Tibial nerve (tissue), 4 donors: ENCODE measurements around the gene CKMT2. TPM values are rescaled to one million over a fixed set of nuclear protein-coding genes. Genes with fewer than 3 reads are reported as not detected.

Source experiments
- DNase-seq, 2 donors: peaks; one replicate each; pipeline ENCODE4 v3.0.0-alpha.2; 2019; ENCODE audit warnings: low spot score in 2 of 2
- H3K27ac ChIP-seq, 4 donors: fragments of 200-600 bp; sonication (generic) in 3 of 4; one replicate each; pipeline ENCODE4 v1.5.1; 2017 to 2019; ENCODE audit warnings: mild to moderate bottlenecking in 1 of 4
- H3K27me3 ChIP-seq, 2 donors: fragments of 200-600 bp; sonication (generic) in 1 of 2; one replicate each; pipeline versions ENCODE4 v1.5.1 to v1.6.0; 2017 to 2019
- H3K36me3 ChIP-seq, 3 donors: fragments of 200-600 bp; sonication (generic); one replicate each; pipeline ENCODE4 v1.5.1; 2018 to 2019
- H3K4me1 ChIP-seq, 4 donors: fragments of 200-600 bp; sonication (generic) in 3 of 4; one replicate each; pipeline ENCODE4 v1.5.1; 2017 to 2019
- H3K4me3 ChIP-seq, 4 donors: fragments of 200-600 bp; sonication (generic) in 3 of 4; one replicate each; pipeline ENCODE4 v1.5.1; 2017 to 2019; ENCODE audit warnings: mild to moderate bottlenecking in 1 of 4, moderate library complexity in 1 of 4
- H3K9me3 ChIP-seq, 4 donors: fragments of 200-600 bp; sonication (generic) in 3 of 4; one replicate each; pipeline ENCODE4 v1.5.1; 2017 to 2019
- EP300 ChIP-seq, 2 donors: sonication (generic); formaldehyde crosslinking; IDR thresholded peaks; one replicate each; pipeline ENCODE4 v1.6.1; 2017; ENCODE audit warnings: antibody characterized with exemption in 2 of 2, mild to moderate bottlenecking in 1 of 2
- POLR2A ChIP-seq, 2 donors: fragments of 450-650 bp; IDR thresholded peaks; one replicate each; pipeline ENCODE4 v1.6.1; 2017; ENCODE audit warnings: antibody characterized with exemption in 2 of 2, mild to moderate bottlenecking in 2 of 2, moderate library complexity in 2 of 2
- WGBS, 2 donors: methylation state at CpG; one replicate each; pipeline ENCODE4 v1.1.5; 2018; 5-methylcytosine and 5-hydroxymethylcytosine counted together
- total RNA-seq, 4 donors: library from RNA; depleted of rRNA; stranded (reverse); fragments of >200 nt; gene quantifications; one replicate each; pipeline ENCODE4 v1.1.0, GENCODE V29; 2016
- TF ChIP-seq, protein P1 (sequence below), 5 experiments: fragments of 200-600 bp in 3 of 5; fragments of 450-650 bp in 2 of 5; sonication (generic) in 3 of 5; IDR thresholded peaks; one replicate each; pipeline ENCODE4 v1.5.1; 2016 to 2019; ENCODE audit warnings: antibody characterized with exemption in 5 of 5, mild to moderate bottlenecking in 3 of 5, moderate library complexity in 2 of 5

CKMT2 gene
- total RNA-seq, 4 donors from 2014 or later: 1.8 to 23.7 (median 4.0) TPM

DNA sequence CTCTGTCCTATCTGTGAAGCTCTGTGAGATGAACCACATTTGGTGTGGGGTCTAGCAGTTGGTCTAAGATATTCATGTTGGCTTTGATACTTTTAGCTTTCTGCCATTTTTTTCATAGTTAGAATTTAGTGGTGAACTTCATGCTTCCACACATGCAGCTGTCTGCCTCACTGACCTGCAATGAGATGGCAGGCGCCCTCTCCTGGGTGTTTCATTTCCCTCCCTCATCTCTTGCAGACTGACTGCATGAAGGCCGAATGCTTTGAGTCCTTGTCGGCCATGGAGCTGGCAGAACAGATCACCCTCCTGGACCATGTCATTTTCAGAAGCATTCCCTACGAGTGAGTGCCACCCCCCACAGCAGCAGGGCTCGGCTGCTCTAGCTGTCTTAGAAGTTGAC, 26.1 kb upstream of the CKMT2 start:
- Histone ChIP-seq H3K27me3 (no peaks in the 10 kb centered on the region), H3K27ac (no peak overlapping the region), H3K4me3 (no peak overlapping the region), H3K36me3 (peaks cover 0 to 4% (median 0%) of the 10 kb centered on the region in 3 donors), H3K9me3 (no peaks in the 10 kb centered on the region), H3K4me1 (no peaks in the 10 kb centered on the region)
- no peak for TF ChIP-seq POLR2A (IDR thresholded peaks at IDR 0.05)
- TF ChIP-seq, protein P1, sequence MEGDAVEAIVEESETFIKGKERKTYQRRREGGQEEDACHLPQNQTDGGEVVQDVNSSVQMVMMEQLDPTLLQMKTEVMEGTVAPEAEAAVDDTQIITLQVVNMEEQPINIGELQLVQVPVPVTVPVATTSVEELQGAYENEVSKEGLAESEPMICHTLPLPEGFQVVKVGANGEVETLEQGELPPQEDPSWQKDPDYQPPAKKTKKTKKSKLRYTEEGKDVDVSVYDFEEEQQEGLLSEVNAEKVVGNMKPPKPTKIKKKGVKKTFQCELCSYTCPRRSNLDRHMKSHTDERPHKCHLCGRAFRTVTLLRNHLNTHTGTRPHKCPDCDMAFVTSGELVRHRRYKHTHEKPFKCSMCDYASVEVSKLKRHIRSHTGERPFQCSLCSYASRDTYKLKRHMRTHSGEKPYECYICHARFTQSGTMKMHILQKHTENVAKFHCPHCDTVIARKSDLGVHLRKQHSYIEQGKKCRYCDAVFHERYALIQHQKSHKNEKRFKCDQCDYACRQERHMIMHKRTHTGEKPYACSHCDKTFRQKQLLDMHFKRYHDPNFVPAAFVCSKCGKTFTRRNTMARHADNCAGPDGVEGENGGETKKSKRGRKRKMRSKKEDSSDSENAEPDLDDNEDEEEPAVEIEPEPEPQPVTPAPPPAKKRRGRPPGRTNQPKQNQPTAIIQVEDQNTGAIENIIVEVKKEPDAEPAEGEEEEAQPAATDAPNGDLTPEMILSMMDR (IDR thresholded peaks at IDR 0.05): no peak
- no peak for TF ChIP-seq EP300 (IDR thresholded peaks at IDR 0.05)
- WGBS, 2 donors: 56 to 60% methylated on average over 5 of the region's 5 CpGs
- DNase-seq: no peak

DNA sequence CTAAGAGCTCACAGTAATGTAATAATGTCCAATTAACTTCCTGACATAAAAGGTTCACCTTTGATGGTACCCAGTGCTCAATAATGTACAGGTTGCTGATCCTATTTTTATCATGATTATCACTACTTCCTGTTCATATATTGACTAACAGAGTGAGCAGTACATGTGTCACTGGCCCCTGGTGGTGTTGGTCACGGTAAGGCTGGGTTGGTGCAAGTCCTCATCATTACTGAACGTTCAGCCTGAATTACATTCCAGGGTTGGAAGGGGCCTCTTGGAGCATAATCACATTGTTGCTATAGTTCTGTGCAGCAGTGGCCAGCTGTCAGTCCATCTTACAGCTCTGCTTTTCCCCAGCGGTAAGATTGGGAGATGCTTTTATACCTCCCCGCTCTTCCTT, 24.2 kb upstream of the CKMT2 start:
- no peaks in the 10 kb centered on the region for H3K9me3 ChIP-seq
- H3K27me3 ChIP-seq: no peaks in the 10 kb centered on the region
- H3K36me3 ChIP-seq: peaks cover 0 to 9% (median 0%) of the 10 kb centered on the region in 3 donors
- 70 to 85% methylated on average over 4 of the region's 4 CpGs for WGBS, 2 donors
- H3K4me3 ChIP-seq: no peak overlapping the region
- no peaks in the 10 kb centered on the region for H3K4me1 ChIP-seq
- no peak for DNase-seq
- TF ChIP-seq EP300 (IDR thresholded peaks at IDR 0.05) (no peak), POLR2A (IDR thresholded peaks at IDR 0.05) (no peak)
- TF ChIP-seq, protein P1 (IDR thresholded peaks at IDR 0.05): no peak
- H3K27ac ChIP-seq: no peak overlapping the region

DNA sequence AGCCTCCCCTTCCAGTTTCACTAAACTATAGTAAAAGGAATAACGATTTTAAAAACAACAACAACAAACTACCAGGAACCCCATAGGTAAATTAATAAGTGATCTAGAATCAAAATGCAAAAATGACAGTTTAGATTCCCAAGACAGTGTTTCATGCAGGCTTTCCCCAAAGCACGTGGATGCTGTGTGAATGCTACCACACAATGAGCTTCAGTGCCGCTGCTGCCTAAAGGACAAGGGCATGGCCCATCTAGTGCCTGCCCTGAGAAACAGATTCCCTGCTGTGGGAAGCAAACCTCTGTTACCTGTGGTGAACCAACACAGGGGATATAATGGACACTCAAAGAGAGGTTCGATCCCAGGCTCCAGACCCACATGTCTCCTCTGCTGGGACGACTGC, 23.7 kb upstream of the CKMT2 start:
- H3K4me3 ChIP-seq: no peak overlapping the region
- H3K9me3 ChIP-seq: no peaks in the 10 kb centered on the region
- H3K27ac ChIP-seq: no peak overlapping the region
- 81 to 90% methylated on average over 5 of the region's 5 CpGs for WGBS, 2 donors
- TF ChIP-seq EP300 (IDR thresholded peaks at IDR 0.05) (no peak), POLR2A (IDR thresholded peaks at IDR 0.05) (no peak)
- TF ChIP-seq, protein P1 (IDR thresholded peaks at IDR 0.05): no peak
- H3K27me3 ChIP-seq: no peaks in the 10 kb centered on the region
- no peaks in the 10 kb centered on the region for H3K4me1 ChIP-seq
- H3K36me3 ChIP-seq: peaks cover 0 to 14% (median 0%) of the 10 kb centered on the region in 3 donors
- no peak for DNase-seq

DNA sequence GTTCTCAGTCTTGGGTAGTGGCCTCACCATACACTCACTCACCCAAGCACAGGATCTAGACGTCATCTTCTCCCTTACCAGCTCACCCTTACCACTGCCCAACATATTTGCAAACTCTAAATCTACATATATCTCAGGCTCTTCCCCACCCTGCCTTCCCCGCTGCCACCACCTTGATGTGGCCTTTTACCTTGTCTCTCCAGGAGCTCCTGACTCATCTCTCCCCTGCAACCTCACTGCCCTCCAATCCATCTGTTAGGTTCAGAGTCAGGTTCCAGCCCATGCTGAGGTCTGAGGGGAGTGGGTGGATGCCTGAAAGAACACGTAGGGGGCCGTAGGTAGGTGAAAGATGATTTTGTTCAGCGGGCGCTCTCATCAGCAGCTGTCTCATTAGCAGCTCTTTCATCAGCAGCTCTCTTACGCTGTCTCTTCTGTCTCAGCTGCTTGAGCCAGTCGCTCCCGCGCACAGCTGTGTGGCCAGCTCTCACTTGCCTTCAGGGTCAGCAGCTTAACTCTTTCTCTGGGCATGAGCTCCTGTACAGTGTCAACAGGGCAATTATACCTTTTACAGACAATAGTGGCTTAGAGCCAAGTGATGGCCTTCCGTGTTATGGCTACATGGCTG, 23.1 kb upstream of the CKMT2 start:
- no peak for TF ChIP-seq POLR2A (IDR thresholded peaks at IDR 0.05)
- TF ChIP-seq, protein P1 (IDR thresholded peaks at IDR 0.05): no peak
- 92 to 93% methylated on average over 11 of the region's 11 CpGs for WGBS, 2 donors

DNA sequence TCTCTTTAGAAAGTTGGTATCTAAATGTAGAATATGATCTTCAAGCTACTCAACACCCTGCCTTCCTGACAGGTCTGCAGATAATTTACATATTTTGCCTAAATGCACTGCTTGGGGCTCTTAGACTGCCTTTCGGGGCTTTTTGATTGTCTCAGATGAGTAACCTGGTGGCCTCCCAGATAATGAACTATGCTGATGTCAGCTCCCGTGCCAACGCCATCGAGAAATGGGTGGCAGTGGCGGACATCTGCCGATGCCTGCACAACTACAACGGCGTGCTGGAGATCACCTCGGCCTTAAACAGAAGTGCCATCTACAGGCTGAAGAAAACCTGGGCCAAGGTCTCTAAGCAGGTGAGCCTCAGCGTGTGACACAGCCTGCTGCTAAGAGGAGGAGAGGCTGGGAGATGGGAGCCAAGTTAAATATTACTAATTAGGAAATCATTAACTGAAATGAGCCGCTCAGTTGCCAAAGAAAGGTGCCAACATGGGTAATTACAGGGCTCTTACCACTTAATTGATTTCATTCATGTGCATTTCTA, 20.8 kb upstream of the CKMT2 start:
- 86 to 94% methylated on average over 11 of the region's 11 CpGs for WGBS, 2 donors
- no peaks in the 10 kb centered on the region for H3K4me1 ChIP-seq

More for the DNA sequence above, 23.1 kb upstream of the CKMT2 start:
- Histone ChIP-seq H3K27me3 (no peaks in the 10 kb centered on the region), H3K27ac (no peak overlapping the region), H3K4me1 (no peaks in the 10 kb centered on the region), H3K4me3 (no peak overlapping the region), H3K9me3 (no peaks in the 10 kb centered on the region), H3K36me3 (peaks cover 0 to 15% (median 0%) of the 10 kb centered on the region in 3 donors)
- no peak for DNase-seq

More for the DNA sequence above, 20.8 kb upstream of the CKMT2 start:
- Histone ChIP-seq H3K36me3 (peaks cover 0 to 15% (median 0%) of the 10 kb centered on the region in 3 donors), H3K9me3 (no peaks in the 10 kb centered on the region), H3K4me3 (no peak overlapping the region), H3K27me3 (no peaks in the 10 kb centered on the region), H3K27ac (no peak overlapping the region)
- TF ChIP-seq EP300 (IDR thresholded peaks at IDR 0.05) (no peak), POLR2A (IDR thresholded peaks at IDR 0.05) (no peak)
- TF ChIP-seq, protein P1 (IDR thresholded peaks at IDR 0.05): no peak
- no peak for DNase-seq
